Nephron (organoid): Measurements from ENCODE around the gene KLK11.

Experiments
- H3K27ac Mint-ChIP-seq, 3 experiments: 2 replicates each; pipeline ENCODE4 v1.8.0; 2020; ENCODE audit warnings: mixed read lengths in 3 of 3, mild to moderate bottlenecking in 2 of 3, moderate library complexity in 1 of 3
- H3K27me3 Mint-ChIP-seq: 2 replicates; pipeline ENCODE4 v1.8.0; 2021; ENCODE audit warnings: low read depth, mild to moderate bottlenecking, moderate library complexity, mixed read lengths
- H3K36me3 Mint-ChIP-seq: 2 replicates; pipeline ENCODE4 v1.8.0; 2020; ENCODE audit warnings: low read depth, mixed read lengths
- H3K4me1 Mint-ChIP-seq: 2 replicates; pipeline ENCODE4 v1.8.0; 2020; ENCODE audit warnings: mixed read lengths
- H3K4me3 Mint-ChIP-seq, 3 experiments: 2 replicates each; pipeline ENCODE4 v1.8.0; 2020; ENCODE audit warnings: mild to moderate bottlenecking in 3 of 3, mixed read lengths in 3 of 3, moderate library complexity in 2 of 3
- H3K9me3 Mint-ChIP-seq: 2 replicates; pipeline ENCODE4 v1.8.0; 2020; ENCODE audit warnings: mixed read lengths
- TF ChIP-seq, protein P1 (sequence below), 3 experiments: fragments of 200-600 bp; sonication (generic); IDR thresholded peaks; one replicate each; pipeline ENCODE4 v1.5.0; 2021; ENCODE audit warnings: antibody characterized with exemption in 3 of 3; ENCODE audit not compliant: unreplicated experiment in 3 of 3

KLK11 gene, protein sequence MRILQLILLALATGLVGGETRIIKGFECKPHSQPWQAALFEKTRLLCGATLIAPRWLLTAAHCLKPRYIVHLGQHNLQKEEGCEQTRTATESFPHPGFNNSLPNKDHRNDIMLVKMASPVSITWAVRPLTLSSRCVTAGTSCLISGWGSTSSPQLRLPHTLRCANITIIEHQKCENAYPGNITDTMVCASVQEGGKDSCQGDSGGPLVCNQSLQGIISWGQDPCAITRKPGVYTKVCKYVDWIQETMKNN

DNA sequence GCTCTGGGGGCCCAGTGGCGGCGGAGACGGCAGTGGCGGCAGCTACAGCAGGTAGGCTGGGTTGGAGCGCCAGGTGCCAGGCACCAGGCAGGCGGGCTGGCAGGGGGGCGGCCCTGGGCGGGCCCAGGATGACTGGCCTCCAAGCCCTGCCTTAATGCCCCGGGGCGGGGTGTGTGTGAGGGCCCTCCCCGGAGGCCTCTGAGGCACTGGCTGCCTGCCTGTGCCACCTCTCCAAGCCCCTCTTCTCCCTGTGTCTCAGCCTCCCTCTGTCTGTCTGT is at the start of gene KLK11:
Gene KLK11 (minus strand): TSS at position 63 of the 278 bp plus-strand sequence. CDS start 985 bp downstream, outside the sequence.
- peaks cover 5% of the 10 kb centered on the region for H3K4me1 Mint-ChIP-seq
- no peaks in the 10 kb centered on the region for H3K36me3 Mint-ChIP-seq
- no peak within 1 kb of the TSS for H3K27ac Mint-ChIP-seq
- peaks cover 35% of the 10 kb centered on the region for H3K27me3 Mint-ChIP-seq
- H3K4me3 Mint-ChIP-seq = no peak within 1 kb of the TSS
- TF ChIP-seq, protein P1, sequence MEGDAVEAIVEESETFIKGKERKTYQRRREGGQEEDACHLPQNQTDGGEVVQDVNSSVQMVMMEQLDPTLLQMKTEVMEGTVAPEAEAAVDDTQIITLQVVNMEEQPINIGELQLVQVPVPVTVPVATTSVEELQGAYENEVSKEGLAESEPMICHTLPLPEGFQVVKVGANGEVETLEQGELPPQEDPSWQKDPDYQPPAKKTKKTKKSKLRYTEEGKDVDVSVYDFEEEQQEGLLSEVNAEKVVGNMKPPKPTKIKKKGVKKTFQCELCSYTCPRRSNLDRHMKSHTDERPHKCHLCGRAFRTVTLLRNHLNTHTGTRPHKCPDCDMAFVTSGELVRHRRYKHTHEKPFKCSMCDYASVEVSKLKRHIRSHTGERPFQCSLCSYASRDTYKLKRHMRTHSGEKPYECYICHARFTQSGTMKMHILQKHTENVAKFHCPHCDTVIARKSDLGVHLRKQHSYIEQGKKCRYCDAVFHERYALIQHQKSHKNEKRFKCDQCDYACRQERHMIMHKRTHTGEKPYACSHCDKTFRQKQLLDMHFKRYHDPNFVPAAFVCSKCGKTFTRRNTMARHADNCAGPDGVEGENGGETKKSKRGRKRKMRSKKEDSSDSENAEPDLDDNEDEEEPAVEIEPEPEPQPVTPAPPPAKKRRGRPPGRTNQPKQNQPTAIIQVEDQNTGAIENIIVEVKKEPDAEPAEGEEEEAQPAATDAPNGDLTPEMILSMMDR (IDR thresholded peaks at IDR 0.05; ENCODE audit: unreplicated experiment in 3 of 3) = no peak
- H3K9me3 Mint-ChIP-seq = no peaks in the 10 kb centered on the region

DNA sequence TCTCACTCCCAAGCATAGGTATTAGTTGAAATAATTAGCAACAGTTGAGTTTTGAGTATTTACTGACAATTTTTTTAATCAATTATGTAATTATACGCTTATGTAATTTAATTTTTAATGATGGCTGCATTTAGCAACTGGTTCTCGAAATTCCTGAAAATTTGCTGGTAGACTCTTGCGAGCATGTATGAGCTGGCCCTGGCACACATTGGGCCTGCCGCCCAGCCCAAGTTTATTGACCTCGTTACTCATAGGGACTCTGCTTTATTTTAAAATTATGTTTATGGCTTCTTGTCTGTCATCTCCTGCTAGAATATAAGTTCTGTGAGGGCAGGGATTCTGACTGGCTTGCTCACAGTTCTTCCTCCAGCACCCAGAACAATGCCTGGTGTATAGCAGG is 49.6 kb upstream of the KLK11 start:
- peaks cover 9% of the 10 kb centered on the region for H3K27me3 Mint-ChIP-seq
- H3K36me3 Mint-ChIP-seq = no peaks in the 10 kb centered on the region
- TF ChIP-seq, protein P1 (IDR thresholded peaks at IDR 0.05; ENCODE audit: unreplicated experiment in 3 of 3) = no peak
- peaks cover 6% of the 10 kb centered on the region for H3K9me3 Mint-ChIP-seq
- H3K4me1 Mint-ChIP-seq = no peaks in the 10 kb centered on the region
- H3K4me3 Mint-ChIP-seq = no peak overlapping the region
- no peak overlapping the region for H3K27ac Mint-ChIP-seq

DNA sequence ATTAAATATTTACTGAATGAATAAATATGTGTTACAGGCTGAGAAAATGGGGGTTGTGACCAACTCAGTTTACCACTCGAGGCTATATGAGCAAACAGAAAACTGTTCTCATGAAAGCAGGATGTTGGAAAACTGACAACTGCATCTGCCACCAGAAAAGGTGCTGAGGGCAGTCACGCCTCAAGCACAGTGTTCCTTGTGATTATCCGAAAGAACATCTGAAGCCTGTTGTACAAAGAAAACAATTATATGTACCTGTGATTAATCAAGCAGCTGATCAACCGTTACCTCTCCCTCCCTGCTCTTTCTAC is 44.6 kb upstream of the KLK11 start:
- TF ChIP-seq, protein P1 (IDR thresholded peaks at IDR 0.05; ENCODE audit: unreplicated experiment in 3 of 3) = no peak
- Mint-ChIP-seq H3K27ac (no peak overlapping the region), H3K36me3 (no peaks in the 10 kb centered on the region), H3K27me3 (peaks cover 7% of the 10 kb centered on the region), H3K4me3 (no peak overlapping the region), H3K9me3 (peaks cover 6% of the 10 kb centered on the region), H3K4me1 (no peaks in the 10 kb centered on the region)

DNA sequence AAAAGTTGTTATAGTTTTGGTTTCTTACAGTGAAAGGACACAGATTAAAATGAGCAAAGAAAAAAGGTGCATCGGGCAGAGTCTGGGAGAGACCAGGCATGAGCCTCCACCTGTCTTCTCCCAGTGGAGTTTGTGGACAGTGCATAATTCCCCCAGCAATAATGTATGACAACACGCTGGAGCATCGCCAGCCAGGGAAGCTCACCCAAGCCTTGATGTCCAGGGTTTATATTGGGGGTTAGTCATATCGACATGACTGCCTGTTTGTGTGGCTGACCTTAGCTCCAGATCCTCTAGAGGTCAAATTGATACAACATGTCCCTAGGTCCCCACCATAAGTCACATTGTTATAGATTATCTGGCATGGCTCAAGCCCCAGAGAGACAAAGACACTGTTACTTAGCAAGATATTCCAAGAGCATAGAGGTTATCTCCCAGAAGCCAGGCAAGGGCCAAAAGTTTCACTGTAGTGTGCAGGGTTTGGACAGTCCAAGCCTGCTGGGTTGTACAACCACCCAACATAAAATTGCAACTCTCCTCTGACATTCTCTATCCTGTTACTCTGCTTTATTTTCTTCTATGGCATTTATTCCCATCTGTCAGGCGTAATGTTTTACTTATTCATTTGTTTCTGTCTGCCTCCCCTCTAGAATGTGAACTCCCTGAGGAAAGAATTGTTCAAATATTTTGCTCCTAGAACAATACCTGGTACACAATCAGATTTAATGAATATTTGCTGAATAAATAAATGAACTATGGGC is 44.1 kb upstream of the KLK11 start:
- TF ChIP-seq, protein P1 (IDR thresholded peaks at IDR 0.05; ENCODE audit: unreplicated experiment in 3 of 3) = no peak
- no peak overlapping the region for H3K27ac Mint-ChIP-seq
- H3K4me1 Mint-ChIP-seq = no peaks in the 10 kb centered on the region
- peaks cover 6% of the 10 kb centered on the region for H3K9me3 Mint-ChIP-seq
- H3K36me3 Mint-ChIP-seq = no peaks in the 10 kb centered on the region
- peaks cover 11% of the 10 kb centered on the region for H3K27me3 Mint-ChIP-seq
- no peak overlapping the region for H3K4me3 Mint-ChIP-seq

DNA sequence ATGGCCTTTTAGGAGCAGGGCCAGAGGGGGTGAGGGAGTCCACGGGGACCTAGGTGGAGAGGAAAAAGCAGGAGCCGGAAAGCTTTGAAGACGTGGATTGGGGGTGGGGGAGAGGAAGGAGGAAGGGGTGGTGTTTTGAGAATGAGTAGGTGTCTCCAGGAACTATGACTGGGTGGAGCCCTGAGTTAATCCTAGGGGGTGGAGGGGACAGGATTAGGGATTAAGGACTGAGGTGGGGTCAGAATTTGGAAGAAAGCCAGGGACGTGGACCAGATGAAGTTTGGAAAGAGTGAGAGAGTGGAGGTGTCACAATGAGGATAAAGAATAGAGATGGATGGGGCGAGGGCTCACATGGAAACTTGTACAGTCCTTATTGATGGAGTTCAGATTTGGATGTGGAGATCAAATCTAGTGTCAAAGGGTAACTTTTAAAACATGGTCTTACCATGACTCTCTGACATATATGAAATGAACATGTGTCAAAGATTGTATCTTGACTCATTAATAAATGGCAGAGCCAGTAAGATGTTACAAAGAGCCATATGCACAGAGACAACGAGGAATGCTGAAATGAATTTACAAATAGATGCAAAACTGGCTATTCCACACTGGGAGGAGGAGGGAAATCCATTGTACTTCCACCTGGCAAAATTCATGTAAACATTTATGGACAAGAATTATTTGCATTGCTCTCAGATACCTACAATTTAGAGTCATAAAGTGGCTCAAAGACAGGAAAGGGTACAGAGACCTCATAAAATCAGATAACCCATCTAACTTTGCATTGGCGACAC is 40.2 kb upstream of the KLK11 start:
- TF ChIP-seq, protein P1 (IDR thresholded peaks at IDR 0.05; ENCODE audit: unreplicated experiment in 3 of 3) = no peak
- Mint-ChIP-seq H3K27me3 (peaks cover 23% of the 10 kb centered on the region), H3K9me3 (no peaks in the 10 kb centered on the region), H3K4me1 (no peaks in the 10 kb centered on the region), H3K27ac (no peak overlapping the region), H3K4me3 (no peak overlapping the region), H3K36me3 (no peaks in the 10 kb centered on the region)
